Measurements from ENCODE around the gene VAMP1. TPM values are rescaled to one million over a fixed set of nuclear protein-coding genes. Genes with fewer than 3 reads are reported as not detected.

The VAMP1 gene
- total and polyA plus RNA-seq, 2 of the 13 experiments (the other 11 are each of a cell fraction or from before 2014, with no cell fraction given) = 2.5 to 7.4 TPM

DNA sequence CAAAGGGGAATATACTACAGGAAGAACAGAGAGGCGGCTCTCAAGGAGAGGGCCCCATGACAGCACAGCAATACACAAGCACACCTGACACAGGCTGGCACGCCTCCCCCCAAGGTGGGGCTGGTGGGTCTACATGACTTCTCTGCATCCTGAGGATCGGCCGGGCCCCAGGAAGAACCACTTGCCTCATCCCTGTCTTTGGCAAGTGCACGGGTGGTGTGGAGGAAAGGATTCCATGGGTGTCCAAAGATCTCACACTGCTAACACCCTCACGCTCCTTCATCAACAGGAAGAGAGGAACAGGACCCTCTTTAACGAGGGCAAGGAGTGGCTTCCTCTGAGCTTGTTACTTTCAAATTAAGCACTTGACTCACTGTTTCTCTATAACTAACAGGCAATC lies 7.3 kb downstream of the VAMP1 start:
- POLR2A ChIA-PET = interaction anchor here (0.9 to 1.8 kb wide), 2 partner anchors 11 to 127 kb away, joined by 3 to 8 read pairs; partner anchors contain the start of gene TAPBPL

GRCh38 chr12:6462234-6462995 lies 8.1 kb downstream of the VAMP1 start:
- peaks cover 20 to 48% of the 10 kb centered on the region in 2 experiments for H3K36me3 ChIP-seq (replicated peaks in 1 of 2; ENCODE audit: control insufficient read depth in 1 of 2, insufficient read depth in 2 of 2, low read length in 2 of 2)
- no peak for DNase-seq (ENCODE audit: low spot score)
- no TSS peak for BruUV-seq (replicated peaks)
- intact Hi-C loops (cut with micrococcal nuclease; ENCODE audit: unreplicated experiment) = loop anchor here (10.0 kb wide), 1 partner anchor 128 kb away; no protein-coding TSS in a partner anchor
- no peak for FAIRE-seq
- H4K20me1 ChIP-seq (ENCODE audit: insufficient read depth, low read length) = no peaks in the 10 kb centered on the region
- no peaks in the 10 kb centered on the region for H3K79me2 ChIP-seq (ENCODE audit: insufficient read depth, low read length)
- no peaks in the 10 kb centered on the region for H3K9me3 ChIP-seq (ENCODE audit: low read length)
- CTCF ChIA-PET (ENCODE audit: low intra/inter-chr PET ratio, low total read pairs) = no interaction called here
- no peak overlapping the region for H3K9ac ChIP-seq (ENCODE audit: insufficient read depth, low read depth, low read length)
- WGBS (ENCODE audit: low lambda C conversion rate) = 95% methylated on average over 14 of the region's 14 CpGs
- H3K4me3 ChIP-seq (replicated peaks in 1 of 3; ENCODE audit: insufficient read depth in 1 of 3, low read depth in 2 of 3, low read length in 3 of 3) = no peak overlapping the region
- H3K4me2 ChIP-seq (ENCODE audit: low read depth, low read length) = no peak overlapping the region
- no peak for ATAC-seq
- 0 out of 2 replicates have a peak, but pooled peaks cover 5% of the 10 kb centered on the region for H3K4me1 ChIP-seq (ENCODE audit: insufficient read depth, low read length)
- H3K27ac ChIP-seq (ENCODE audit: extremely low read length, insufficient read depth, low read length) = no peak overlapping the region
- H2AFZ ChIP-seq (ENCODE audit: low read length) = no peak overlapping the region
- in situ Hi-C loops (cut with HindIII; ENCODE audit: extremely low pct_ligation_motif_present, low pct_unique_long_range_greater_than_20kb) = loop anchor here (5.0 to 25.0 kb wide), 2 partner anchors 40 to 400 kb away; no protein-coding TSS in a partner anchor
- POLR2A ChIA-PET = interaction anchor here (1.7 to 2.9 kb wide), 3 partner anchors 8 to 11 kb away, joined by 8 to 12 read pairs (median 9); partner anchors contain the start of genes TAPBPL and VAMP1
- no peaks in the 10 kb centered on the region for H3K27me3 ChIP-seq (ENCODE audit: control insufficient read depth in 1 of 2, insufficient read depth in 2 of 2, low read length in 2 of 2)
- TF ChIP-seq SNAPC5 (CRISPR knock-in tag; IDR thresholded peaks at IDR 0.05; ENCODE audit: borderline replicate concordance) (no peak), ZNF749 (CRISPR knock-in tag; IDR thresholded peaks at IDR 0.05; ENCODE audit: borderline replicate concordance) (no peak), MED13 (CRISPR knock-in tag; IDR thresholded peaks at IDR 0.05) (no peak), TRIM22 (IDR thresholded peaks at IDR 0.05) (no peak), ZNF337 (CRISPR knock-in tag; IDR thresholded peaks at IDR 0.05; ENCODE audit: borderline replicate concordance, low read depth) (no peak), SRF (IDR thresholded peaks at IDR 0.05; ENCODE audit: low read depth, low read length) (no peak), HIVEP1 (CRISPR knock-in tag; IDR thresholded peaks at IDR 0.05) (no peak), SIX4 (CRISPR knock-in tag; IDR thresholded peaks at IDR 0.05) (no peak), ZNF891 (CRISPR knock-in tag; IDR thresholded peaks at IDR 0.05) (no peak)
- TF ChIP-seq, protein P1, sequence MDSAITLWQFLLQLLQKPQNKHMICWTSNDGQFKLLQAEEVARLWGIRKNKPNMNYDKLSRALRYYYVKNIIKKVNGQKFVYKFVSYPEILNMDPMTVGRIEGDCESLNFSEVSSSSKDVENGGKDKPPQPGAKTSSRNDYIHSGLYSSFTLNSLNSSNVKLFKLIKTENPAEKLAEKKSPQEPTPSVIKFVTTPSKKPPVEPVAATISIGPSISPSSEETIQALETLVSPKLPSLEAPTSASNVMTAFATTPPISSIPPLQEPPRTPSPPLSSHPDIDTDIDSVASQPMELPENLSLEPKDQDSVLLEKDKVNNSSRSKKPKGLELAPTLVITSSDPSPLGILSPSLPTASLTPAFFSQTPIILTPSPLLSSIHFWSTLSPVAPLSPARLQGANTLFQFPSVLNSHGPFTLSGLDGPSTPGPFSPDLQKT (CRISPR knock-in tag; IDR thresholded peaks at IDR 0.05; ENCODE audit: borderline replicate concordance) = no peak

More for the DNA sequence above, 7.3 kb downstream of the VAMP1 start:
- WGBS (ENCODE audit: low lambda C conversion rate) = 96% methylated on average over 3 of the region's 7 CpGs
- H3K9me3 ChIP-seq (ENCODE audit: low read length) = no peaks in the 10 kb centered on the region
- FAIRE-seq (no peak), DNase-seq (ENCODE audit: low spot score) (no peak), ATAC-seq (no peak)
- H3K79me2 ChIP-seq (ENCODE audit: insufficient read depth, low read length) = no peaks in the 10 kb centered on the region
- no peaks in the 10 kb centered on the region for H3K27me3 ChIP-seq (ENCODE audit: control insufficient read depth in 1 of 2, insufficient read depth in 2 of 2, low read length in 2 of 2)
- H3K4me1 ChIP-seq (ENCODE audit: insufficient read depth, low read length) = peaks cover 11% of the 10 kb centered on the region
- CTCF ChIA-PET (ENCODE audit: low intra/inter-chr PET ratio, low total read pairs) = no interaction called here
- H3K9ac ChIP-seq (ENCODE audit: insufficient read depth, low read depth, low read length) = no peak overlapping the region
- no peak overlapping the region for H2AFZ ChIP-seq (ENCODE audit: low read length)
- no TSS peak for BruUV-seq (replicated peaks)
- H3K36me3 ChIP-seq (replicated peaks in 1 of 2; ENCODE audit: control insufficient read depth in 1 of 2, insufficient read depth in 2 of 2, low read length in 2 of 2) = peaks cover 20 to 43% of the 10 kb centered on the region in 2 experiments
- no peak overlapping the region for H3K4me2 ChIP-seq (ENCODE audit: low read depth, low read length)
- H4K20me1 ChIP-seq (ENCODE audit: insufficient read depth, low read length) = no peaks in the 10 kb centered on the region
- H3K27ac ChIP-seq (ENCODE audit: extremely low read length, insufficient read depth, low read length) = no peak overlapping the region
- H3K4me3 ChIP-seq (replicated peaks in 1 of 3; ENCODE audit: insufficient read depth in 1 of 3, low read depth in 2 of 3, low read length in 3 of 3) = no peak overlapping the region
- intact Hi-C loops (cut with micrococcal nuclease; ENCODE audit: unreplicated experiment) (loop anchor here (10.0 kb wide), 1 partner anchor 128 kb away; no protein-coding TSS in a partner anchor), in situ Hi-C loops (cut with HindIII; ENCODE audit: extremely low pct_ligation_motif_present, low pct_unique_long_range_greater_than_20kb) (loop anchor here (5.0 to 25.0 kb wide), 2 partner anchors 41 to 401 kb away; no protein-coding TSS in a partner anchor)
- no peak for TF ChIP-seq ZNF615 (CRISPR knock-in tag; IDR thresholded peaks at IDR 0.05; ENCODE audit: borderline replicate concordance)
- TF ChIP-seq GZF1 (CRISPR knock-in tag; IDR thresholded peaks at IDR 0.05) = no peak
- TF ChIP-seq PHB2 (IDR thresholded peaks at IDR 0.05; ENCODE audit: partially characterized antibody) = no peak
- no peak for TF ChIP-seq ZC3H4 (CRISPR knock-in tag; IDR thresholded peaks at IDR 0.05; ENCODE audit: borderline replicate concordance)
- no peak for TF ChIP-seq MIER2 (CRISPR knock-in tag; IDR thresholded peaks at IDR 0.05)
- no peak for TF ChIP-seq ZNF235 (CRISPR knock-in tag; IDR thresholded peaks at IDR 0.05; ENCODE audit: borderline replicate concordance)
- no peak for TF ChIP-seq TARDBP (CRISPR knock-in tag; IDR thresholded peaks at IDR 0.05)
- no peak for TF ChIP-seq ZNF605 (CRISPR knock-in tag; IDR thresholded peaks at IDR 0.05)
- no peak for TF ChIP-seq ETV5 (CRISPR knock-in tag; IDR thresholded peaks at IDR 0.05; ENCODE audit: borderline replicate concordance)
- no peak for TF ChIP-seq IRX3 (CRISPR knock-in tag; IDR thresholded peaks at IDR 0.05; ENCODE audit: borderline replicate concordance, low read depth)
- TF ChIP-seq CHD2 (IDR thresholded peaks at IDR 0.05; ENCODE audit: low read depth, low read length) = no peak
